ENCODE results near the gene ASTL.
"Not testable (repeated sequence)": the region's sequence is repeated elsewhere in the genome, so short reads cannot be mapped to it uniquely, and the experiment has no call there.

GRCh38 chr2:96084858-96085518 is 53.3 kb downstream of the ASTL start:
- not testable (repeated sequence) for TF ChIP-seq POLR2A (IDR thresholded peaks at IDR 0.05; ENCODE audit: borderline replicate concordance, extremely low read depth, insufficient read depth, insufficient read length); CTCF (IDR thresholded peaks at IDR 0.05 in 2 of 3, conservative IDR thresholded peaks at IDR 0.05 in 1 of 3; ENCODE audit: borderline replicate concordance in 1 of 3, insufficient read depth in 1 of 3, low read depth in 2 of 3, low read length in 2 of 3); POLR2AphosphoS5 (IDR thresholded peaks at IDR 0.05; ENCODE audit: low read depth, low read length); ZFX (IDR thresholded peaks at IDR 0.05)
